Adrenal gland (tissue), 5 donors: ENCODE measurements around the gene CTLA4.

Experiments used
- CTCF ChIP-seq, 6 experiments: fragments of 450-650 bp in 4 of 6; fragments of 200-600 bp in 2 of 6; sonication (generic) in 1 of 6; IDR thresholded peaks; 1 replicate in 5 of 6; 2 replicates in 1 of 6; pipeline versions ENCODE4 v1.5.1 to v1.8.0; 2016 to 2021; ENCODE audit warnings: antibody characterized with exemption in 6 of 6, mild to moderate bottlenecking in 2 of 6, moderate library complexity in 1 of 6
- POLR2A ChIP-seq, 2 donors: fragments of 450-650 bp; IDR thresholded peaks; one replicate each; pipeline ENCODE4 v1.6.1; 2017; ENCODE audit warnings: antibody characterized with exemption in 2 of 2, mild to moderate bottlenecking in 2 of 2, moderate library complexity in 1 of 2
- donor health status: DM: no; HTN: no; CAD: no.

GRCh38 chr2:203894262-203894661 lies 26.7 kb downstream of the CTLA4 start:
- TF ChIP-seq CTCF (IDR thresholded peaks at IDR 0.05): no peak
- no peak for TF ChIP-seq POLR2A (IDR thresholded peaks at IDR 0.05)
